GM19324 (cell line): ENCODE data around the gene BOLA1.

Source experiments
- ATAC-seq: cut with Tn5 transposase; IDR thresholded peaks from one replicate; pipeline ENCODE4 v1.9.1; 2021; ENCODE audit warnings: mild to moderate bottlenecking, moderate library complexity; ENCODE audit not compliant: unreplicated experiment, low FRiP score

BOLA1 gene

DNA sequence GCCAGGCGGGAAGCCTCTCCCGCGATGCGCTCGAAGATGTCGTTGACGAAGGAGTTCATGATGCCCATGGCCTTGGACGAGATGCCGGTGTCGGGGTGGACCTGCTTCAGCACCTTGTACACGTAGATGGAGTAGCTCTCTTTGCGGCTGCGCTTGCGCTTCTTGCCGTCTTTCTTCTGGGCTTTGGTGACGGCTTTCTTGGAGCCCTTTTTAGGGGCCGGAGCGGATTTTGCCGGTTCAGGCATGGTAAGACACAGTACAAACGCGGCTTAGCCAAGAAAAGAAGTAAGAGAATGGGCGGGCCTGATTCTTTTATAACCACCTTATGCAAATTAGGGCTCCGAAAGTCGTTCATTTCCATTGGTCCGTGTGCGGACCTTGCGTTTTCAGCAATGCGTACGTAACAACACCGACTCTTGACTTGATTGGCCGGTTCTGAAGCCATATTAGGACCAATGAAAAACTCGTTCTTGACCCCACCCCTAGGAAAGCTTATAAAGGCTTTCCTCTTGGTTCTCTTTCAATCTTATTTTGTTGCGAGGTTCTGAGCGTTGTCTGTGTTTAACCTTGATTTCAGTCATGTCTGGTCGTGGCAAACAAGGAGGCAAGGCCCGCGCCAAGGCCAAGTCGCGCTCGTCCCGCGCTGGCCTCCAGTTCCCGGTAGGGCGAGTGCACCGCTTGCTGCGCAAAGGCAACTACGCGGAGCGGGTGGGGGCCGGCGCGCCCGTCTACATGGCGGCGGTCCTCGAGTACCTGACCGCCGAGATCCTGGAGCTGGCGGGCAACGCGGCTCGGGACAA, 12.8 kb upstream of the BOLA1 start:
- ATAC-seq: peak; percentile 72

DNA sequence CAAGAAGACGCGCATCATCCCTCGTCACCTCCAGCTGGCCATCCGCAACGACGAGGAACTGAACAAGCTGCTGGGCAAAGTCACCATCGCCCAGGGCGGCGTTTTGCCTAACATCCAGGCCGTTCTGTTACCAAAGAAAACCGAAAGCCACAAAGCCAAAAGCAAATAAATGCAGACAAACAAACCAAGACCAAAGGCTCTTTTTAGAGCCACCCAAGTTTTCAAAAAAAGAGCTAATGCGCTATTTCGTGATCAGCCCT, 12.2 kb upstream of the BOLA1 start:
- peak; percentile 1 for ATAC-seq

DNA sequence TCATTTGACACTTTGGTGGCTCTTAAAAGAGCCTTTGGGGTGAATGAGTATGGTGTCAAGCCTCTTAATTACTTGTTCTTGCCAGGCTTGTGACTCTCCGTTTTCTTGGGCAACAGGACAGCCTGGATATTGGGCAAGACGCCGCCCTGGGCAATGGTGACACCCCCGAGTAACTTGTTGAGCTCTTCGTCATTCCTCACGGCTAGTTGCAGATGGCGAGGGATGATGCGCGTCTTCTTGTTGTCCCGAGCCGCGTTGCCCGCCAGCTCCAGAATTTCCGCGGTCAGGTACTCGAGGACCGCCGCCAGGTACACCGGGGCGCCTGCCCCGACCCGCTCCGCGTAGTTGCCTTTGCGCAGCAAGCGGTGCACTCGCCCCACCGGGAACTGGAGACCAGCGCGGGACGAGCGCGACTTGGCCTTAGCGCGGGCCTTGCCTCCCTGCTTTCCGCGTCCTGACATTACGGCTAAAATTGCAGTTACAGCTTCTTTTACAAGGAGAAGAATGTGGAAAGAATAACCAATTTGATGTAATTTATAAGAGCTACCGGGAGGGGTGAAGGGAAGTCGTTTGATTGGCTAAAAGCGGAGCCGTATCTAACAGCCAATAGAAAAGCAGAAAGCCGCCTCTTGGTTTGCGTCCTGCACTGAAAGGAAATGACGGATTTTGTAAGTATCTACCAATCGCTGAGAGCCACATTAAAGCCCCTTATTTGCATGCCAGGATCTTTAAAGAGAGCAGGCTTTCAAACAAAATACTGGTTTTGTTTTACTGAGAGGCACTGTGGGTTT, 11.7 kb upstream of the BOLA1 start:
- ATAC-seq: peak; percentile 34

DNA sequence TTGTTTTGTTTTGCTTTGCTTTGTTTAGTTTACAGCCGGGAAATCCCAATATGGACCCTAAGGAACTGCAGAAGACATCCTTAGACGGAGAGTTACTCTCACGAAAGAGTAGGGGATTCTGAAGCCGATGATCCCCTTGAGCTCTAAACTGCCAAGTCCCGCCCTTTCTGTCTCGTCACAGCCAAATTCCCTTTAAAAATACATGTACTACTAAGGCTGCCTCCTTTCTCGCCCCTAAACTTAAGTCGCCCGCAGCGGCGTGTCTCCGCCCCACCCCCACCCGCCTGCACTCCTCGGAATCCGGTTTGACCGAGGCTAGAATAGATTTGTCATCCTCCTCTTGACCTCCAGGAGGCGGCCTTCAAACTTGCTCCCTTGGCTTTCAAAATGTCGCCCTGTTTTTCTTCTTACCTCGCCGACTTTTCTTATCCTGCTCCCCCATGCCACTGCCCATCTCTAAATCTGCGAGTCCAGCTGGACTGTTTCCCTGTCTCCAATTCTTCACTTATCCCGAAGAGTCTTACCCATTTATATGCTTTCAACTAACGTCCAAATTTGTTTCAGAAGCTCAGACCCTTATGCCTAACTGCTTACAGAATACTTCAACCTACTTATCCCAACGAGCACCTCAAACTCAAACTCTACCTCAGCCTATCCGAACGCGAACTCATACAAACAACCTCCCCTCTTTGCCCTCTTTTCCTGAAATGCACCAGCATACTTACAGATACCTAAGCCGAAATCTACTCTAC, 10.9 kb upstream of the BOLA1 start:
- ATAC-seq: peak; percentile 22

DNA sequence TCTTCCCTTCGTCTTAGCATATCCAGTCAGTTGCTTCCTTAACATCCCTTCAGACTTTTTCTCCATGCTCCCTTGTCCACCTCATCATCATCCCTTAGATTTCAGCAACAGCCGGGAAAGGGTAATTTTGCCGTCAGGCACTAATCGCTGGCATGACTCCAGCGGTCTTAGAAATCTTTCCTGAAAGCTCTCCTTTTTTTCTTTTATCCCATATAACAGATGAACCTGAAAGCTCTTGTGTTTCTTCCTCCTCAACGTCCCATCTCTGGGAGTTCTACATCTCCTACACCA, 10.4 kb upstream of the BOLA1 start:
- ATAC-seq: no peak

DNA sequence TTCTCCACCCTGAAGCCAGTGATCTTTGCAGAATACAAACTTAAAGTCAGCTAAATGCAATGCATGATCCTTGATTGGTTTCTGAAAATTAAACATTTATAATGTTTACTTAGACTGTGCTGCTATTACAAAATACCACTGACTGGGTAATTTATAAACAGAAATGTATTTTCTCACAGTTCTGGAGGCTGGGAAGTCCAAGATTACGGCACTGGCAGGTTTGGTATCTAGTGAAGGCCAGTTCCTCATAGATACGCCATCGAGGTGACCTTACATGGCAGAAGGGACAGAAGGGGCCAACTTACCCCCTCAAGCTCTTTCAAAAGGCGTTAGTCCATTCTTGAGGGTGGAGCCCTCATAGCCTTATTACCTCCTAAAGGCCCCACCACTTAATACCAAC, 2.8 kb upstream of the BOLA1 start:
- no peak for ATAC-seq

DNA sequence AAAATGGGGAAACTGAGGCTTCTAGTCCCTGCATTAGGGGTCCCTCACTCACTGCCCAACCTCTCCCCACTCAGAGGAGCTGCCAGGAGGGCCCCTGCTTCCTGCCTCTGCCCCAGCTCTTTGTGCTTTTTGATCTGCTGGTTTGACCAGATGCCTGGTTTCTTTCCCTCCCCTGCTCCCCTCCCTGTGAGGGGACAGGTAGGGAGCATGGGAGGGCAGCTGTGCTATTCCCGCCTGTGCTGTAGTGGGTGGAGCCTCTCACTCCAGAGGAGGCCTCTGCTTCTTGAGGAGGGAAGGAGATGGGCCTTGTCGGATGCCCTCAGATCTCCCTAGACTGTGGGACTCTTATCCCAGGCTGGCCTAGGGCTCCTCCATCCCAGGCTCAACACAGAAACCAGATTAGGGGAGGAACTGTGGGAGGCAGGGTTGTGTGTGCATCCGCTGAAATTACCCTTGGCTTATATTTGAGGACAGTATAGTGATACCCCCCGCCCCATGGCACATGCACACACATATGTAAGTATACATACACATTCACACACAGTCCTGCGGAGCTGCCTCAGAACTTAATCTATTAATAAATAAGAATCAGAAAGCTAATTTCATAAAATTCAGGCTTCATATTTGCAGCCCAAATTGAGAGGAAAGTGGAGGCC, 4.6 kb downstream of the BOLA1 start:
- no peak for ATAC-seq

DNA sequence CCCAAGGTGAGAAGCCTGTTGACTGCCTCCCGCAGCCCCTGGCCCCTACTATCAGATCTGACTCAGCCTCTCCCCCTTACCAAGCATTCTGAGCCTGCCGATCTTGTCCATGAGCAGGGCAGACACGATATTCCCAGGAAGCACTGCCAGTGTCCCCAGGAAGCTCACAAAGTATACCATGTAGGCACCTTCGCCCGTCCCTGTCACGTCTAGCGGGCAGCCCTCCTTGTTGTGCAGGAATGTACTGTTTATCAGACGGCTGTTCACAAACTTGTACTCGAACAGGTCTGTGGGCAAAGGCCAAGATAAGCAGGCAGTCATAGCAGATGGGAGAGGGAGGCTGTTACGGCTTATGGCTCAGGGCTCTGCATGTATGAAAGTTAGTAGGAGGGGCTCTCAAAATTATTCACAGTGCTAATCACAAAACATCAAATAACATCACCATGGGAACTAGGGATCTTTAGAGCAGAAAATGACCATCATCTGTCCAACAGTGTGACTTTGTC, 7.3 kb downstream of the BOLA1 start:
- ATAC-seq: no peak

DNA sequence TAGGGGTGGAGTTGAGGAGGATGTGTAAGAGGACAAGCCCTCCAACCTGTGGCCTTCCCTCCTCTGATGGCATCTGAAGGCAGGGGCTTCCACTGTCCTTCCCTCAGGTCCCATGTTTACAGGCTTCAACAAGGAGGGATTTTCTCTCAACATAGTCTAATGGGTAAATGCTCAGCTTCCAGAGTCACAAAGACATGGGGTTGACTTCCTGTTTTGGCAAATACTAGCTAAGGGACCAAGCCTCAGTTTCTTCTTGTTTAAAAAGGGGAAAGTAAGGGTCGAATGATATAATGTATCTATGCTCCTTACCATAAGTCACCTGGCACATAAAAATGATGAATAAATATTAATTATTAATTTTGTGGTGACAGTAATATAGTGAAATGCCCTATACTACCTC, 15.2 kb downstream of the BOLA1 start:
- no peak for ATAC-seq

DNA sequence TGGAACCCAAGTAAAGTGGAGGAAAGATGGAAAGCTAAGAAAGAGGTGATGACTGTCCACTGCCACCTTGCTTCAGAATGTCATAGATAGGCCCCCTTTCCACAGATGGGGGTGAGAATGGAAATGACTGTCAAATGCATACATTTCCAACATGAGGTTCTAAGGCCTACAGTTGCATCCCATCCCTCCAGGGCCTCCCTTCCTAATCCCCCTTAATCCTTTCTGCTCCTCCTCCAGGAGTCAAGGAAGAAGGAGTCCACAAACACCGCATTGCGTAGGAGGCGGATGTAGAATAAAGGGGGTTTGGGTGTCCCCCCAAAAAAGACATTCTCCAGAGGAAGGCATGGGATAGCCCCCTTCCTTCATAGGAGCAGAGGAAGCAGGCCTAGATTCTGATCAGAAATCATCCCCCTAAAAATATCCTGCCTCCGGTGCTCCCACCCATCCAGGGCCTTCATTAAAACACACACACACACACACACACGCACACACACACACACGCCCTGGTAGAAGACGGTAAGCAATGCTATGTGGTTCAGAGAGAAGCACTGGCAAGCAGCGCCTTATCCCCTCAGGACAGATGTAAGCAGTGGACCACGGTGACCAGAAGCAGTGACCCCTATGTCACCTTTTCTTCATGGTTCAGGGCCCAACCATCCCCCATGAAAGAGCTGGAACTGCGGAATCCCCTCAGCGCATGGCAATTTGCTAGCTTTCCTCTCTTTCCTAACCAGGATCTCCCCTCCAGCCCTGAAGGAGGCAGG, 16.2 kb downstream of the BOLA1 start:
- no peak for ATAC-seq

DNA sequence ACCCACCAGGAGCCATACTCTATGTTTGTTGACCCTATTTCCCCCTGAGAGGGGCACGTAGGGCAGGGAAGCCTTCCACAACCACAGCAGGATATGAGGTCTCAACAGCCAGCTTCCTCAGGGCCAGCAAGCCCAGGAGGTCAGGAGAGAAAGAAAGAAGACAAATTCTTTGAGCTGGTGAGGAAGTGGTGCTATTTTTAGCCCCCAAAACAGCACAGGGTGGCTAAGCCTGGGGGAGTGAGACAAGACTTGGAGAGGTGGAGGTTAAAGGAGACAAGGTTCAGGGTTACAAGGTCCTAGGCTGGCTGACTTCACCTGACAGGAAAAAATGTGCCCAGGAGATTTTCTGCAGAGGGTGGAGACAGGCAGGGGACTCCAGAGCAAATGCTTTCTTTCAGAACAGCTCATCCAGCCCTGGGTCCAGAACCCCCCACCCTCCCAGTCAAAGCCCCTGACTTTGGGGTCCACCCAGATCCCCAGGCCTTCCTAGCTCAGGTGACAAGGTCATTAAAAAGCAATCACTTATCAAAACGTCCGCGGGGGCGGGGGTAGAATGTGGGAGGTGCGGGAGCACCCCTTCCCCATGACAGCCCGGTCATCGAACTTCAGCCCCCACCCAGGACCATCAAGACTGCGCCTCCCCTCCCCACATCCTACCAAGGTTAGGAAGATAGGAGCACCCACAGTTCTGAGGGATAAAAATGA, 17.0 kb downstream of the BOLA1 start:
- ATAC-seq: no peak

DNA sequence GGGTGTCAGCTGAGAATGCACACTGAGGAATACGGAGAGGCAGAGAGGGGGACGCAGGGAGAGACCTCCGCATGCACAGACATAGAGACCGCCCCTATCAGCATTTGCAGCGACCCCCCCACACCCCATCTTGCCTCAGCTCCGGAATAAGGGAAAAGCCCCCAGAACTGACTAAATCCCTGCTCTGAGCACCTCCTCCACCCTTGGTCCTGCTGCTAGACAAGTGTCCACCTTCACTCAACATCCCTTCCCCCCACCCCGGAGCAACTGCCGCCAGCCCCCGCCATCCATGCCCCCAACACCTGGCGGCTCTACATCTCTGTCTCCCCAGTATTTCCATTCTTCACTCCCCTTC, 17.5 kb downstream of the BOLA1 start:
- ATAC-seq: no peak

DNA sequence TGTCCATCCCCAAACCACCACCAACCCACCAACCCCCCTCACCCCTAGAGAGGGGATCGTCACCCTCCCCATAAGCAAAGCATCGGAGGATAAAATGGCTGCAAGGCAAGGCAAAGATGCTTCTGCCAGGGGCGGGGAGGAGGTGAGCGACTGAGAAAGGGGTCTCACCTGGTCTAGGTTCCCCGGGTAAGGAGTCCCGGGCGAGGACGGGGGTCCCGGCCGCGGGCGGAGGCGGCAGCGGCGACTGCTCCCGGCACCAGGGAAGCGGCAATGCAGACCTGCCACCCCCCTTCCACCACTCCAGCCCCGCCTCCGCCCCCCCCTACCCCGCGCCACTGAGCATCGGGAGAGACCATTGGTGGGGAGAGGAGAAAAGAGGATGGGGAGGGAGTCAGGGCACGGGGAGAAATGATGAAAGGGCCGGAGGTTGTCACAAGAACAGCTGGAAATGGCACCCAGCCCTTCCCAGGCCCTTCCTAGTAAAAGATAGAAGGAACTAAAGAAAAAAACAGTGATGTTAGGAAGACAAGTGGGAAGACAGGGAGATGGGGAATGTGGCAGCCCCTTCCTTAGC, 18.3 kb downstream of the BOLA1 start, which contains the start of gene SV2A:
Gene SV2A, minus strand, starts transcription at position 274 of the 574 bp plus-strand sequence. CDS start 4,004 bp downstream, outside the sequence.
- ATAC-seq: no peak

DNA sequence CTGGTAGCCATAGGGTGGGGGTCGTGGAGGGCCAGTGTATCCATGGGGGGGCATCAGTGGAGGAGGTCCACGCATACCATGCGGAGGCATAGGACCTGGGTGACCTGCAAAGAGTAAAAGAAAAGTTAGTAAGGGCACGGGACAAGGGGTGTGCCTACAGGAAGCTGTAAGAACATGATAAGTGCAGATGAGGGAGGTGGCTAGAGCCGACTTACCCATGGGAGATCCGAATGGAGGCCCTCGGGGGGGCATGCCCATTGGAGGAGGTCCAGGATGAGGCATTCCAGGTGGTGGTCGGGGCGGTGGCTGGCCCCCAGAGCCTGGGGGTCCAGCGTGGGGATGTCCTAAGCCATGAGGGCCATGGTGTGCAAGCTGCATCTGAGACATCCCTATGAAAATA, 24.3 kb downstream of the BOLA1 start:
- ATAC-seq: no peak

DNA sequence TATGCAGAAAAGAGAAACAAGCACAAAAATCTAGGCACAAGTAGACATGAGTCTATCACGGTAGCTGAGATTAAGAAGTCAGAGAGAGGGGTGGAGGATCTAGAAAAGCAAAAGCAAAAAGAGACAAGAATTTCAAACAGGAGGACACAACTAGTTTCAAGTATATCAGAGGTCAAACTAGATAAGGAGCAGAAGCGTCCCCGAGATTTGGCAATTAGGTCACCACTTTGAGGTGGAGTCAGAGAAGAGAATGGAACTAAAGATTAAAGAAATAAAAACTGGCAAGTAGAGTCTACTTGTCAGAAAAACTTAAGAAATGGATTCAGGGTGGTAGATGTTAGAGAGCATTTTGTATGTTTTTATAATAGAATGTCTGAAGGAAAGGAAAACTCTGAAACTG, 26.0 kb downstream of the BOLA1 start:
- no peak for ATAC-seq

DNA sequence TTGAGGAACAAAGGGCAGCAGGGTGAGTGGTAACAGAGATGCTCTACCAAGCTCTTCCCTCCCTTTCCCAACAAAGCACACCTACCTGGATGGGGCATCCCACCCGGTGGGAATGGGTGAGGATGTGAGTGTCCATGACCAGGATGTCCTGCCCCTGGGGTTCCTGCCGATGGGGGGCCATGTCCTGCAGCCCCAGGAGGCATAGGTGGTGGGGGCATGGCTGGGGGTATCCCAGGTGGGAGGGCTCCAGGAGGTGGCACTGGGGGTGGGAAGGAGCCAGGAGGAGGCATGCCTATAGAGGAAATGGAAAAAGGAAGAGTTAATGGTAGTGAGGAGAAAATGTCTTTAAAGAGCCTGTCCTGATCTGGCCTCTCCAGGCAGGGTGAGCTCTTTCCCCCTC, 26.4 kb downstream of the BOLA1 start:
- ATAC-seq: no peak

DNA sequence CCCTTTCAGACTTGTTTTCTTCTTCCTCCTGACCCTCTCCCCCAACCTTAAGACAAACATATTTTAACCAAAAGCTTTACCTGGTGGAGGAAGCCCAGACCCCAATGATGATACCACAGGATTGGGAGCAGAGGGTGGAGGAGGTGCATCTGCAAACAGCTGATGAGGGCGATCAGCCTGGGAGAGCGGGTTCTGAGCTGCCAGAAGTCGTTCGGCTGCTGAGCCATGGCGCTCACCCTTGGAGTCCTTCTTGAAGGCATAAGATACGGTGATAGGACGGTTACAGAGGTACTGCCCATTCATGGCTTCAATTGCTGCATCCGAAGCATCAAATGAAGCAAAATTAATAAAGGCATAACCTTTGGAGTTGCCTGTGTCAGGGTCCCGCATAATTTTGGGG, 26.9 kb downstream of the BOLA1 start:
- no peak for ATAC-seq

DNA sequence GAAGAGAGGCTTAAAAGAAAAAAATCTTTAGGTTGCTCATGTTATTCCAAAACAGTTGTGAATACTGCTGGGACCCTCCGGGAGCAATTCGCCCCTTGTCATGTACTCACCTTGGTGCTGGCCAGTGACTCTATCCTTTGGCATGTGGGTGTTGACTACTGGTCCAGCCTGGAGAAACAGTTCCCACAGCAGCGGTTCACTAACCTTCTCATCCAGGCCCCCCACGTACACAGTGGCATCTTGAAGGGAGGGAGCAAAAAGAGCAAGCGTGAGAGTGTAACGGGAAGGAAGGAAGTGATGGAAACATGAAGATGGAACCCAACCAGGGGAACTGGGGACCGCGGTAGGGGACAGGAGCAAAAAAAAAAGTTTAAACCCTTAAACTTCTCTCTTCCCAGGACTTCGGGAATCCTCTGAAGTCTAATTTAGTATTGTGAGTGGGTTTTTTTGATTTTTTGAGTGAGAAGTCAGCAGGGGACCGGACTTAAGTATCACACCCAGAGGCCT, 27.7 kb downstream of the BOLA1 start:
- no peak for ATAC-seq
